AG08396 (cell line): ENCODE measurements around the gene CMTM3.
"Not testable (repeated sequence)": the region's sequence is repeated elsewhere in the genome, so short reads cannot be mapped to it uniquely, and the experiment has no call there.

Experiments
- DNase-seq: peaks from one replicate; pipeline ENCODE4 v3.0.0; 2012; ENCODE audit warnings: low spot score, mixed read lengths

Gene CMTM3

GRCh38 chr16:66585481-66586239, 18.8 kb upstream of the CMTM3 start:
- no peak for DNase-seq

GRCh38 chr16:66587881-66588600, 16.5 kb upstream of the CMTM3 start:
- DNase-seq, result no peak

GRCh38 chr16:66588981-66589713, 15.4 kb upstream of the CMTM3 start:
- DNase-seq, result no peak

- DNase-seq, result no peak
These were observed 14.2 kb upstream of the CMTM3 start for GRCh38 chr16:66590322-66590721.

GRCh38 chr16:66591018-66591417, 13.5 kb upstream of the CMTM3 start:
- no peak for DNase-seq

GRCh38 chr16:66592241-66592640, 12.3 kb upstream of the CMTM3 start:
- no peak for DNase-seq

GRCh38 chr16:66592814-66593213, 11.7 kb upstream of the CMTM3 start:
- no peak for DNase-seq

GRCh38 chr16:66594739-66595138, 9.8 kb upstream of the CMTM3 start:
- no peak for DNase-seq

- not testable (repeated sequence) for DNase-seq
These were observed 7.9 kb upstream of the CMTM3 start for GRCh38 chr16:66596559-66596958.

GRCh38 chr16:66596986-66597848, 7.3 kb upstream of the CMTM3 start:
- no peak for DNase-seq

GRCh38 chr16:66598111-66598510, 6.4 kb upstream of the CMTM3 start:
- no peak for DNase-seq

GRCh38 chr16:66599726-66600125, 4.8 kb upstream of the CMTM3 start:
- DNase-seq, result no peak

GRCh38 chr16:66600477-66600876, 4.0 kb upstream of the CMTM3 start:
- DNase-seq, result no peak

- DNase-seq, result no peak
These were observed 3.0 kb upstream of the CMTM3 start for GRCh38 chr16:66601471-66601870.

GRCh38 chr16:66603537-66604375, 748 bp upstream of the CMTM3 start:
- peak; percentile 70 for DNase-seq

- DNase-seq, result peak; percentile 82
These were observed 874 bp downstream of the CMTM3 start for GRCh38 chr16:66605177-66605978.

- DNase-seq, result no peak
These were observed 1.7 kb downstream of the CMTM3 start for GRCh38 chr16:66605979-66606751.

- DNase-seq, result peak; percentile 93
These were observed 4.0 kb downstream of the CMTM3 start for GRCh38 chr16:66608241-66609138.
